HUES48 (cell line): ENCODE results near the gene HOMER1.

ENCODE experiments used
- H3K27ac ChIP-seq: one replicate; pipeline ENCODE4 v1.7.0; 2013; ENCODE audit warnings: low read depth, low read length, inconsistent platforms
- H3K27me3 ChIP-seq: 2 replicates; pipeline ENCODE4 v1.6.1; 2013; ENCODE audit warnings: mild to moderate bottlenecking, low read length; ENCODE audit not compliant: control insufficient read depth, insufficient read depth
- H3K36me3 ChIP-seq: 2 replicates; pipeline ENCODE4 v1.6.1; 2013; ENCODE audit warnings: low read length; ENCODE audit not compliant: control insufficient read depth, insufficient read depth
- H3K4me1 ChIP-seq: 2 replicates; pipeline ENCODE4 v1.6.1; 2013; ENCODE audit warnings: mild to moderate bottlenecking, low read length; ENCODE audit not compliant: control insufficient read depth, insufficient read depth
- H3K4me3 ChIP-seq: 2 replicates; pipeline ENCODE4 v1.5.1; 2013; ENCODE audit warnings: mild to moderate bottlenecking, low read depth, low read length
- H3K9ac ChIP-seq: 2 replicates; pipeline ENCODE4 v1.6.1; 2013; ENCODE audit warnings: mild to moderate bottlenecking, low read depth, low read length, moderate library complexity
- H3K9me3 ChIP-seq: 2 replicates; pipeline ENCODE4 v1.6.1; 2013; ENCODE audit warnings: low read length; ENCODE audit not compliant: control insufficient read depth, insufficient read depth

The HOMER1 gene

GRCh38 chr5:79544131-79544530, 30.2 kb upstream of the HOMER1 start:
- H3K27me3 ChIP-seq, result no peaks in the 10 kb centered on the region
- no peak overlapping the region for H3K4me3 ChIP-seq
- H3K4me1 ChIP-seq, result peaks cover 6% of the 10 kb centered on the region; the same call in 1 of the 2 replicates

DNA sequence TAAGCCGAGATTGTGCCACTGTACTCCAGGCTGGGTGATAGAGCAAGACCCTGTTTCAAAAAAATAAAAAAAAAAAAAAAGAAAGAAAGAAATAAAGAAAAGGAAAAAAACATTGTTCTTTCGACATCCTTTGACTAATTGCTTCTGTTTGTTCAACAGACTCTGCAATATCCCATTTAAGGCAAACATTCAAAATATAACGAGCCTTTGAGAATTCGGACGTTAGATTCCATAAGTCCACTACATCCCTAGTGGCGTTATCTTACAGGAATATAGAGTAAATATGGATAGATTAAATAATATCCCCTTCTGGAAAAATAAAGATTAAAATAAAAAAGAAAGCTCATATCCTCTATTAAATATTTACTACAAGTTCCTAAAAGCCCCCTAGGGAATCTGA, 27.0 kb upstream of the HOMER1 start:
- Histone ChIP-seq H3K27ac (no peak overlapping the region), H3K9me3 (no peaks in the 10 kb centered on the region), H3K36me3 (no peaks in the 10 kb centered on the region), H3K27me3 (no peaks in the 10 kb centered on the region), H3K9ac (no peak overlapping the region), H3K4me3 (no peak overlapping the region), H3K4me1 (no peaks in the 10 kb centered on the region)

More at GRCh38 chr5:79544131-79544530, 30.2 kb upstream of the HOMER1 start:
- no peak overlapping the region for H3K27ac ChIP-seq
- H3K36me3 ChIP-seq, result no peaks in the 10 kb centered on the region
- no peaks in the 10 kb centered on the region for H3K9me3 ChIP-seq
- no peak overlapping the region for H3K9ac ChIP-seq

- H3K27me3 ChIP-seq, result no peaks in the 10 kb centered on the region
- no peak overlapping the region for H3K9ac ChIP-seq
- no peaks in the 10 kb centered on the region for H3K4me1 ChIP-seq
- no peaks in the 10 kb centered on the region for H3K9me3 ChIP-seq
- no peak overlapping the region for H3K4me3 ChIP-seq
- no peaks in the 10 kb centered on the region for H3K36me3 ChIP-seq
- H3K27ac ChIP-seq, result no peak overlapping the region
Observed at GRCh38 chr5:79536193-79536906, 22.4 kb upstream of the HOMER1 start.

DNA sequence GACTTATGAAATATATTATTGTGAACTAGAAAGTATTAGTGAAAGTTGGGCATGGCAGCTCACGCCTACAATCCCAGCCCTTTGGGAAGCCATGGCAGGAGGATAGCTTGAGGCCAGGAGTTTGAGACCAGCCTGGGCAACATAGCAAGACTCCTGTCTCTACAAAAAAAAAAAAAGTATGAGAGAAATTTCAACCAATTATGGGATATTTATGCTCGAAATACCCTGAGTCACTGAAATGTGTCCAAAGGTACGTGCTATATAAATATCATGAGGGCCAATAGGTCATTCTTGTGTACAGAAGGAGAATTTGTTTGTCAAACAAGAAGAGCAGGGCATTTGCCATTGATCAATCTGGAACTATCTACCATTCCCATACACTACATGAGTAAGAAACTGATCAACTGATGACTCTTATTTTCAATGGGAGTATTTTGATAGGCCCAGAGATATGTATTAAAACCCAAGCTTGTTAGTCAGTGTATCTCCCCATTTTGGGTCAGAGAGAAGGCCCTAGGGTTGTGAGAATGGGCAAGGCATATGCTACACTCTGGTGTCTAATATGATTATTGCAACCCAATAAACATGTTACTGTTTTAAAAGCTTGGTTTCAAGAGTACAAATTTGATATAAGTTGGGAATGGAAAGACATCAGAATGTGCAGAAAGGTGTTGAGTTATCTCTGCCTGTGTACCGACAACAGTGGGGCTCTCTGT, 21.7 kb upstream of the HOMER1 start:
- Histone ChIP-seq H3K36me3 (no peaks in the 10 kb centered on the region), H3K4me3 (no peak overlapping the region), H3K27me3 (no peaks in the 10 kb centered on the region), H3K4me1 (no peaks in the 10 kb centered on the region), H3K27ac (no peak overlapping the region), H3K9me3 (no peaks in the 10 kb centered on the region), H3K9ac (no peak overlapping the region)

DNA sequence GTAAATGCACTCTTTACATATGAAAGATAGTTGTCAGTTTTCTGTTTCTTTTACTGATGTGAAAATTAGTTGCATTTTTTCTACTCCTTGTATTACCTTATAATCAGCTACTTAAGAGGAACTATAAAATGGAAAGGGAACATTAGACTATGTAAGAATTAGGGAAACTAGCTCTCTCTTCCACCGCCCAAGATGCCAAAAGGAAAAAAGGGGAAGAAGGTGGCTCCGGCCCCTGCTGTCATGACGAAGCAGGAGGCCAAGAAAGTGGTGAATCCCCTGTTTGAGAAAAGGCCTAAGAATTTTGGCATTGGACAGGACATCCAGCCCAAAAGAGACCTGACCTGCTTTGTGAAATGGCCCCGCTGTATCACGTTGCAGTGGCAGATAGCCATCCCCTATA, 15.2 kb upstream of the HOMER1 start:
- Histone ChIP-seq H3K9ac (no peak overlapping the region), H3K4me3 (no peak overlapping the region), H3K27me3 (no peaks in the 10 kb centered on the region), H3K9me3 (peaks cover 11% of the 10 kb centered on the region; the same call in 1 of the 2 replicates), H3K27ac (no peak overlapping the region), H3K36me3 (no peaks in the 10 kb centered on the region), H3K4me1 (no peaks in the 10 kb centered on the region)

DNA sequence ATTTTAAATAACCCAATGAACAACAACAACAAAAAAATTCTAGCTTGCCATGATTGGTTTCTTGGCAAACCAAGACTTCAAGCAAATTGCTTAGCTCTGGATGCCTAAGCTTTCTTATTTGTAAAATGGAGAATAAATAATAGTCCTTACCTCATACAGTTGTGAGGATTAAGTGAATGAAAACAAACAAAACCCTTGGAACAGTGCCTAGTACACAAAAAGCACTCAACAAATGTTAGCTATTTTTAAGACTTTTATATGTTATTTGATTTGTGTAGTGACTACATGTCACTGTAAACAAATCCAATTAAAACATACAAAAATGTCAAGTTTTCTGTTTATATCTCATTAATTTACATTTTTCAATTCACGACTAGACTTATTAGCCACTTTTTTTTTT, 13.5 kb upstream of the HOMER1 start:
- no peaks in the 10 kb centered on the region for H3K4me1 ChIP-seq
- peaks cover 11% of the 10 kb centered on the region; the same call in 1 of the 2 replicates for H3K9me3 ChIP-seq
- H3K36me3 ChIP-seq, result no peaks in the 10 kb centered on the region
- H3K9ac ChIP-seq, result no peak overlapping the region
- no peak overlapping the region for H3K27ac ChIP-seq
- H3K4me3 ChIP-seq, result no peak overlapping the region
- no peaks in the 10 kb centered on the region for H3K27me3 ChIP-seq

DNA sequence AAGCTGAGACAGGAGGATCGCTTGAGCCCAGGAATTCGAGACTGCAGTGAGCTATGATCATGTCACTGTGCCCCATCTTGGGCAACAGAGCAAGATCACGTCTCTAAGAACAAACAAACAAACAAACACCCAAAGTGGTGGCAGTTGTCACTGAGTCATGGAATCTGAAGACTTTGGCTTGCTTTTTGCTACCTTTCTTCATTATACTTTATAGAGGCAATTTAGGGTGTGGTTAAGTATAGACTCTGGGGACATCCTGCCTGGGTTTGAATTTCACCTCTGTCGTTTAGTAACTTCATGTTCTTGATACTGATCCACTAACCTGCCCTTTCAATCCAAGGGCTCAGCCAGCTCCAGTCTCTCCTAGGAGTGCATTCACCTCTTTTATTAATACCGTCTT, 13.0 kb upstream of the HOMER1 start:
- no peak overlapping the region for H3K4me3 ChIP-seq
- no peaks in the 10 kb centered on the region for H3K4me1 ChIP-seq
- no peak overlapping the region for H3K27ac ChIP-seq
- H3K27me3 ChIP-seq, result no peaks in the 10 kb centered on the region
- no peaks in the 10 kb centered on the region for H3K36me3 ChIP-seq
- peaks cover 11% of the 10 kb centered on the region; the same call in 1 of the 2 replicates for H3K9me3 ChIP-seq
- no peak overlapping the region for H3K9ac ChIP-seq

DNA sequence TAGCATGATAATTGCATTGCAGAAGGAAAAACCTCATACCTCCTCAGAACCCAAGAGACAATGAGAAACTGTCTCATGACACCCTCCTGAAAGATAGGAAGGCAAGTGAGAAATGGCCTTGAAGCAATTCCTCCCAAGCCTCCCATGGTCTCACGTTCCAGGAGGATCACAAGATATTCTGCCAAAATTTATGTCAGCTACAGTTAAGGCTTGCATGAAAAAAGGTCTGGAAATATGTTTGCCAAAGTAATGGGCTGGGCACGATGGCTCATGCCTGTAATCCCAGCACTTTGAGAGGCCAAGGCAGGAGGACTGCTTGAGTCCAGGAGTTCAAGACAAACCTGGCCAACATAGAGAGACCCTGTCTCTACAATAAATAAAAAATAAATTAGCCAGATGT, 12.6 kb upstream of the HOMER1 start:
- no peak overlapping the region for H3K27ac ChIP-seq
- H3K4me1 ChIP-seq, result no peaks in the 10 kb centered on the region
- H3K36me3 ChIP-seq, result no peaks in the 10 kb centered on the region
- no peak overlapping the region for H3K9ac ChIP-seq
- H3K9me3 ChIP-seq, result peaks cover 11% of the 10 kb centered on the region; the same call in 1 of the 2 replicates
- H3K27me3 ChIP-seq, result no peaks in the 10 kb centered on the region
- no peak overlapping the region for H3K4me3 ChIP-seq

GRCh38 chr5:79521156-79521555, 7.2 kb upstream of the HOMER1 start:
- Histone ChIP-seq H3K4me1 (peaks cover 12% of the 10 kb centered on the region; the same call in 1 of the 2 replicates), H3K27me3 (no peaks in the 10 kb centered on the region), H3K9ac (no peak overlapping the region), H3K27ac (no peak overlapping the region), H3K4me3 (no peak overlapping the region), H3K9me3 (peaks cover 8% of the 10 kb centered on the region; the same call in 1 of the 2 replicates), H3K36me3 (no peaks in the 10 kb centered on the region)

- no peak overlapping the region for H3K4me3 ChIP-seq
- H3K4me1 ChIP-seq, result peaks cover 23% of the 10 kb centered on the region
- no peak overlapping the region for H3K9ac ChIP-seq
- no peaks in the 10 kb centered on the region for H3K36me3 ChIP-seq
- no peaks in the 10 kb centered on the region for H3K27me3 ChIP-seq
- H3K27ac ChIP-seq, result no peak overlapping the region
- no peaks in the 10 kb centered on the region for H3K9me3 ChIP-seq
Observed at GRCh38 chr5:79518718-79519117, 4.8 kb upstream of the HOMER1 start.

DNA sequence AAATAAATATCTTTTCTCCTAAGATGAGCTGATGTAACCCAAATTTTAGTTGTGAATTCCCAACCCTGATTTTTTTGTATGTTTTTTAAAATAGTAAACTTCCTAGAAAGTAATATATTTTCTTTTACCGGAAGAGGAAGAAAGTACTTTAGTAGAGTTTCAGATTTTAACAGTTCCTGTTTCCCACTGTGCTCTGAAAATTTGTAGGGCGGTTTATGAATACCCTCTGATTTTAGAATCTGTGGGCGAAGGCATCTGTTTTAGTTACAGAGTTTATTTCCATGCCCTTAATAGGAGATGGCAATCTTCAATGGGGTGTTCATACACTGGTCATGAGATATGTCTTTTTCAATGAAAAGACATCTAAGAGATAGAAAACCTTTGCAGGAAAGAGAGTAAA, 3.7 kb upstream of the HOMER1 start:
- H3K4me1 ChIP-seq, result peaks cover 23% of the 10 kb centered on the region
- no peak overlapping the region for H3K9ac ChIP-seq
- no peak overlapping the region for H3K4me3 ChIP-seq
- H3K27ac ChIP-seq, result no peak overlapping the region
- no peaks in the 10 kb centered on the region for H3K9me3 ChIP-seq
- H3K36me3 ChIP-seq, result no peaks in the 10 kb centered on the region
- H3K27me3 ChIP-seq, result no peaks in the 10 kb centered on the region
